Uterus (tissue), 4 donors: ENCODE data around the gene FSIP1. TPM values are rescaled to one million over a fixed set of nuclear protein-coding genes. Genes with fewer than 3 reads are reported as not detected.

Experiments
- DNase-seq, 2 donors: peaks; one replicate each; pipeline ENCODE4 v3.0.0-alpha.2; 2019 to 2020
- H3K27ac ChIP-seq, 2 donors: fragments of 200-600 bp; sonication (generic); 1 replicate in 1 of 2; 2 replicates in 1 of 2; pipeline ENCODE4 v1.5.1; 2016 to 2018
- H3K27me3 ChIP-seq, 2 donors: fragments of 200-600 bp; sonication (generic); one replicate each; pipeline ENCODE4 v1.5.1; 2018 to 2019; ENCODE audit warnings: control low read depth in 1 of 2
- H3K36me3 ChIP-seq, 2 donors: fragments of 200-600 bp; sonication (generic); one replicate each; pipeline ENCODE4 v1.5.1; 2019; ENCODE audit warnings: control low read depth in 1 of 2
- H3K4me1 ChIP-seq, 2 donors: fragments of 200-600 bp; sonication (generic); one replicate each; pipeline ENCODE4 v1.5.1; 2018 to 2019; ENCODE audit warnings: control low read depth in 1 of 2
- H3K4me3 ChIP-seq, 2 donors: fragments of 200-600 bp; sonication (generic); 1 replicate in 1 of 2; 2 replicates in 1 of 2; pipeline ENCODE4 v1.5.1; 2018 to 2019; ENCODE audit warnings: mild to moderate bottlenecking in 1 of 2
- H3K9me3 ChIP-seq, 2 donors: fragments of 200-600 bp; sonication (generic); one replicate each; pipeline ENCODE4 v1.5.1; 2019; ENCODE audit warnings: control low read depth in 1 of 2
- CTCF ChIP-seq, 4 experiments: fragments of 200-600 bp in 2 of 4; fragments of 450-650 bp in 2 of 4; sonication (generic) in 2 of 4; IDR thresholded peaks; one replicate each; pipeline ENCODE4 v1.5.1; 2016 to 2019; ENCODE audit warnings: antibody characterized with exemption in 4 of 4, mild to moderate bottlenecking in 2 of 4, moderate library complexity in 1 of 4
- POLR2A ChIP-seq, 2 donors: fragments of 450-650 bp; IDR thresholded peaks; one replicate each; pipeline ENCODE4 v1.6.1; 2016; ENCODE audit warnings: antibody characterized with exemption in 2 of 2, mild to moderate bottlenecking in 1 of 2, moderate library complexity in 1 of 2
- intact Hi-C: fragments of 100-400 bp; cut with DNase I; formaldehyde crosslinking; loops from one replicate; pipeline ENCODE4 v1.15.1; 2023; ENCODE audit warnings: low total_unique reads
- total RNA-seq, 4 donors: library from RNA; depleted of rRNA in 3 of 4; stranded (reverse); fragments of >200 nt in 3 of 4; gene quantifications; one replicate each; pipeline versions ENCODE4 v1.1.0 to v1.2.4, GENCODE V29; 2014 to 2023
- donor health status: DM: yes; HTN: yes; CAD: no.

Gene FSIP1
- total RNA-seq, 4 donors from 2014 or later: 0.77 to 4.3 (median 2.6) TPM

- Histone ChIP-seq H3K4me3 (no peak overlapping the region), H3K27me3 (no peaks in the 10 kb centered on the region), H3K9me3 (no peaks in the 10 kb centered on the region), H3K36me3 (no peaks in the 10 kb centered on the region), H3K4me1 (no peaks in the 10 kb centered on the region), H3K27ac (no peak overlapping the region)
- intact Hi-C loops: no loop called here
- DNase-seq: no peak
- TF ChIP-seq POLR2A (IDR thresholded peaks at IDR 0.05) (no peak), CTCF (IDR thresholded peaks at IDR 0.05) (no peak)
Measured at GRCh38 chr15:39644136-39644535, 138.5 kb downstream of the FSIP1 start.

- no peaks in the 10 kb centered on the region for H3K27me3 ChIP-seq
- TF ChIP-seq CTCF (IDR thresholded peaks at IDR 0.05) (no peak), POLR2A (IDR thresholded peaks at IDR 0.05) (no peak)
- intact Hi-C loops: no loop called here
- no peaks in the 10 kb centered on the region for H3K9me3 ChIP-seq
- no peak overlapping the region for H3K27ac ChIP-seq
- no peak for DNase-seq
- H3K36me3 ChIP-seq: no peaks in the 10 kb centered on the region
- H3K4me1 ChIP-seq: no peaks in the 10 kb centered on the region
- no peak overlapping the region for H3K4me3 ChIP-seq
Measured at GRCh38 chr15:39643727-39644126, 138.9 kb downstream of the FSIP1 start.

- DNase-seq: no peak
- H3K36me3 ChIP-seq: no peaks in the 10 kb centered on the region
- H3K4me1 ChIP-seq: no peaks in the 10 kb centered on the region
- H3K27me3 ChIP-seq: no peaks in the 10 kb centered on the region
- TF ChIP-seq POLR2A (IDR thresholded peaks at IDR 0.05) (no peak), CTCF (IDR thresholded peaks at IDR 0.05) (no peak)
- no peaks in the 10 kb centered on the region for H3K9me3 ChIP-seq
- intact Hi-C loops: no loop called here
- no peak overlapping the region for H3K27ac ChIP-seq
- H3K4me3 ChIP-seq: no peak overlapping the region
Measured at GRCh38 chr15:39642011-39642640, 140.5 kb downstream of the FSIP1 start.

GRCh38 chr15:39641191-39641889, 141.3 kb downstream of the FSIP1 start:
- no peaks in the 10 kb centered on the region for H3K4me1 ChIP-seq
- intact Hi-C loops: no loop called here

More at GRCh38 chr15:39641191-39641889, 141.3 kb downstream of the FSIP1 start:
- TF ChIP-seq POLR2A (IDR thresholded peaks at IDR 0.05) (no peak), CTCF (IDR thresholded peaks at IDR 0.05) (no peak)
- Histone ChIP-seq H3K9me3 (no peaks in the 10 kb centered on the region), H3K27me3 (no peaks in the 10 kb centered on the region), H3K36me3 (no peaks in the 10 kb centered on the region), H3K27ac (no peak overlapping the region), H3K4me3 (no peak overlapping the region)
- no peak for DNase-seq
